ENCODE measurements around the gene SLC45A1.

GRCh38 chr1:8285103-8285502 is 32.8 kb upstream of the SLC45A1 start:
- TF ChIP-seq CTCF (IDR thresholded peaks at IDR 0.05) (no peak), EZH2 (IDR thresholded peaks at IDR 0.05; ENCODE audit: borderline replicate concordance, insufficient read depth, low read depth, low read length, poor library complexity, severe bottlenecking) (no peak)
